A673 (cell line): ENCODE data around the gene MRPL37. TPM values are rescaled to one million over a fixed set of nuclear protein-coding genes. Genes with fewer than 3 reads are reported as not detected.

ENCODE experiments used
- BruUV-seq: library from RNA; stranded (reverse); fragments of 400-500 nt; replicated peaks from 2 replicates; lab custom pipeline; 2021; lab: Mats Ljungman, UMichigan
- CTCF ChIA-PET: fragments of 300-600 bp; sonication (Branson Sonifier 250); formaldehyde crosslinking; loops from one replicate; lab custom pipeline; 2022; ENCODE audit warnings: antibody characterized with exemption; lab: Charles Lee
- POLR2A ChIA-PET: fragments of 300-600 bp; sonication (Branson Sonifier 250); formaldehyde crosslinking; loops from one replicate; lab custom pipeline; 2022; ENCODE audit warnings: antibody characterized with exemption; ENCODE audit not compliant: low non-redundant PET; lab: Charles Lee
- DNase-seq: peaks from one replicate; pipeline ENCODE4 v3.0.0-alpha.2; 2015; ENCODE audit warnings: low spot score
- H3K27ac ChIP-seq: fragments of 200-600 bp; sonication (generic); 2 replicates; pipeline ENCODE4 v1.5.1; 2016; ENCODE audit warnings: mixed run types, low read depth, mild to moderate bottlenecking, mixed read lengths, antibody characterized with exemption, low read length; ENCODE audit not compliant: poor library complexity, severe bottlenecking
- H3K27me3 ChIP-seq: fragments of 200-600 bp; sonication (generic); replicated peaks from 2 replicates; pipeline ENCODE4 v1.6.1; 2017; ENCODE audit warnings: mixed run types, low read depth, mild to moderate bottlenecking, mixed read lengths, antibody characterized with exemption, low read length; ENCODE audit not compliant: insufficient read depth, poor library complexity
- H3K36me3 ChIP-seq: fragments of 200-600 bp; sonication (generic); 2 replicates; pipeline ENCODE4 v1.6.1; 2016; ENCODE audit warnings: mixed run types, mild to moderate bottlenecking, mixed read lengths, antibody characterized with exemption, low read length; ENCODE audit not compliant: insufficient read depth, poor library complexity, severe bottlenecking
- H3K4me1 ChIP-seq: fragments of 200-600 bp; sonication (generic); 2 replicates; pipeline ENCODE4 v1.6.1; 2017; ENCODE audit warnings: mixed run types, mild to moderate bottlenecking, mixed read lengths, antibody characterized with exemption, low read length; ENCODE audit not compliant: insufficient read depth, poor library complexity, severe bottlenecking
- H3K4me3 ChIP-seq: fragments of 200-600 bp; sonication (generic); 2 replicates; pipeline ENCODE4 v1.5.1; 2016; ENCODE audit warnings: low read depth, mixed run types, mild to moderate bottlenecking, mixed read lengths, low read length; ENCODE audit not compliant: poor library complexity, severe bottlenecking
- H3K9me3 ChIP-seq: fragments of 200-600 bp; sonication (generic); 2 replicates; pipeline ENCODE4 v1.6.1; 2016; ENCODE audit warnings: mixed run types, low read depth, mild to moderate bottlenecking, mixed read lengths, antibody characterized with exemption, low read length; ENCODE audit not compliant: poor library complexity, severe bottlenecking
- CTCF ChIP-seq: fragments of 300-800, 200-600 bp; sonication (generic); conservative IDR thresholded peaks from 2 replicates; pipeline ENCODE4 v1.5.1; 2017; ENCODE audit warnings: low read depth, mild to moderate bottlenecking, antibody characterized with exemption, low read length, moderate library complexity, mixed read lengths
- EZH2 ChIP-seq: fragments of 200-600 bp; sonication (generic); IDR thresholded peaks from 2 replicates; pipeline ENCODE4 v1.6.1; 2017; ENCODE audit warnings: borderline replicate concordance, low read depth, mild to moderate bottlenecking, mixed read lengths, antibody characterized with exemption, low read length; ENCODE audit not compliant: poor library complexity, severe bottlenecking
- intact Hi-C: fragments of 100-400 bp; cut with micrococcal nuclease; formaldehyde crosslinking; loops from one replicate; pipeline ENCODE4 v1.10.0; 2022; ENCODE audit not compliant: unreplicated experiment
- total RNA-seq: library from RNA; stranded (reverse); gene quantifications from 2 replicates; pipeline ENCODE4 v1.2.3, GENCODE V29; 2021

Gene MRPL37
- total RNA-seq, 1 experiment from 2014 or later, result 90.3 TPM

GRCh38 chr1:54157401-54157800, 42.6 kb upstream of the MRPL37 start:
- H3K27me3 ChIP-seq, result no peaks in the 10 kb centered on the region
- no peak overlapping the region for H3K27ac ChIP-seq
- intact Hi-C loops, result no loop called here
- TF ChIP-seq CTCF (no peak), EZH2 (no peak)
- no peak for DNase-seq
- CTCF ChIA-PET, result no interaction called here
- H3K36me3 ChIP-seq, result no peaks in the 10 kb centered on the region
- POLR2A ChIA-PET, result no interaction called here
- BruUV-seq, result no TSS peak
- no peaks in the 10 kb centered on the region for H3K4me1 ChIP-seq
- H3K9me3 ChIP-seq, result no peaks in the 10 kb centered on the region
- no peak overlapping the region for H3K4me3 ChIP-seq

DNA sequence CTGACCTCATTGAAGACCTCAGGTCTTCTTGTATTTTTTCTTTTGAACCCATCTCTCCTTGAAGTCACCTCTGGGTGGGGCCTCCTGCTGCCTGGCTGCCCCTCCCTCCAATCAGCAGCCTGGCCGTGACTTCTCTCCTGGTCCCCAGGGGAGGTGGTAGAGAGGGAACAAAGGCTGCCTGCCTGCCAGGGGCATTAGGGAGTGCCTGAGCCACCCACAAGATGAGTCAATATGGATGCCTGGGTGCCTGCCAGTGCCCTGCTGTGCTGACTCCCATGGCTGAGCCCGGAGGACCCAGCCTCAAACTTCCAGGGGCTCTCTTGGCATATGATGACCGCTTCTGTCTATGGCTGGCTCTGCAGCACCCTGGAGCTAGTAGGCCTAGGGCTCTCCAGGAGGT, 41.9 kb upstream of the MRPL37 start:
- Histone ChIP-seq H3K4me1 (no peaks in the 10 kb centered on the region), H3K36me3 (no peaks in the 10 kb centered on the region), H3K27ac (no peak overlapping the region), H3K4me3 (no peak overlapping the region), H3K27me3 (no peaks in the 10 kb centered on the region), H3K9me3 (no peaks in the 10 kb centered on the region)
- intact Hi-C loops, result no loop called here
- DNase-seq, result peak; percentile 16
- no TSS peak for BruUV-seq
- TF ChIP-seq CTCF, result no peak
- TF ChIP-seq EZH2, result no peak
- ChIA-PET CTCF (no interaction called here), POLR2A (no interaction called here)

GRCh38 chr1:54159733-54160316, 40.1 kb upstream of the MRPL37 start:
- POLR2A ChIA-PET, result no interaction called here
- Histone ChIP-seq H3K27ac (no peak overlapping the region), H3K27me3 (no peaks in the 10 kb centered on the region), H3K4me3 (no peak overlapping the region), H3K9me3 (no peaks in the 10 kb centered on the region), H3K36me3 (no peaks in the 10 kb centered on the region), H3K4me1 (no peaks in the 10 kb centered on the region)
- no TSS peak for BruUV-seq
- TF ChIP-seq CTCF (no peak), EZH2 (no peak)
- intact Hi-C loops, result no loop called here
- no peak for DNase-seq
- CTCF ChIA-PET, result no interaction called here
